Endodermal cell (in vitro differentiated cells): ENCODE data around the gene TUBA4A. TPM values are rescaled to one million over a fixed set of nuclear protein-coding genes. Genes with fewer than 3 reads are reported as not detected.

Experiments used
- DNase-seq: peaks from one replicate; pipeline ENCODE4 v3.0.0-alpha.2; 2017
- H3K27ac ChIP-seq: 2 replicates; pipeline ENCODE4 v1.5.1; 2013; ENCODE audit warnings: mild to moderate bottlenecking, low read depth, low read length, moderate library complexity
- H3K27me3 ChIP-seq: 2 replicates; pipeline ENCODE4 v1.6.1; 2013; ENCODE audit warnings: mild to moderate bottlenecking, low read length, moderate library complexity; ENCODE audit not compliant: insufficient read depth, control insufficient read depth, poor library complexity, severe bottlenecking
- H3K36me3 ChIP-seq: 2 replicates; pipeline ENCODE4 v1.7.0; 2013; ENCODE audit warnings: mild to moderate bottlenecking, low read length, moderate library complexity; ENCODE audit not compliant: control insufficient read depth, insufficient read depth
- H3K4me1 ChIP-seq: one replicate; pipeline ENCODE4 v1.7.0; 2013; ENCODE audit warnings: low read length; ENCODE audit not compliant: control insufficient read depth, insufficient read depth
- H3K4me3 ChIP-seq: 2 replicates; pipeline ENCODE4 v1.5.1; 2013; ENCODE audit warnings: mild to moderate bottlenecking, low read length, moderate library complexity
- H3K9ac ChIP-seq: 2 replicates; pipeline ENCODE4 v1.6.1; 2013; ENCODE audit warnings: mild to moderate bottlenecking, low read length, moderate library complexity; ENCODE audit not compliant: poor library complexity, severe bottlenecking; ENCODE audit errors: extremely low read depth
- H3K9me3 ChIP-seq: 2 replicates; pipeline ENCODE4 v1.6.1; 2013; ENCODE audit warnings: mild to moderate bottlenecking, low read length, moderate library complexity; ENCODE audit not compliant: control insufficient read depth
- H3K27ac Mint-ChIP-seq: 2 replicates; pipeline ENCODE4 v1.8.0; 2020; ENCODE audit warnings: mixed read lengths
- H3K27me3 Mint-ChIP-seq: 2 replicates; pipeline ENCODE4 v1.8.0; 2021; ENCODE audit warnings: mild to moderate bottlenecking, mixed read lengths; ENCODE audit not compliant: insufficient read depth
- H3K36me3 Mint-ChIP-seq: 2 replicates; pipeline ENCODE4 v1.8.0; 2020; ENCODE audit warnings: low read depth, mixed read lengths
- H3K4me1 Mint-ChIP-seq: 2 replicates; pipeline ENCODE4 v1.8.0; 2020; ENCODE audit warnings: mixed read lengths
- H3K4me3 Mint-ChIP-seq: 2 replicates; pipeline ENCODE4 v1.8.0; 2020; ENCODE audit warnings: mild to moderate bottlenecking, moderate library complexity, mixed read lengths
- H3K9me3 Mint-ChIP-seq: 2 replicates; pipeline ENCODE4 v1.8.0; 2020; ENCODE audit warnings: mild to moderate bottlenecking, mixed read lengths
- WGBS, 2 experiments: methylation state at CpG; one replicate each; pipeline versions ENCODE4 v1.1.5 to v1.1.7; 2013; ENCODE audit warnings: missing lambda C conversion rate in 2 of 2, mixed read lengths in 1 of 2; ENCODE audit not compliant: insufficient coverage in 1 of 2, insufficient read length in 1 of 2; 5-methylcytosine and 5-hydroxymethylcytosine counted together
- total RNA-seq, 2 donors: library from RNA; stranded (reverse); fragmentation: NEBNext Ultra II Directional in 1 of 2; extraction: Animal tissue kit (Norgen Biotek cat#: 25700) in 1 of 2; gene quantifications; 2 replicates in 1 of 2; 3 replicates in 1 of 2; pipeline ENCODE4 v1.2.1, GENCODE V29; 2021
- TF ChIP-seq, protein P1 (sequence below): fragments of 200-600 bp; sonication (generic); conservative IDR thresholded peaks from 2 replicates; pipeline ENCODE4 v1.5.0; 2021; ENCODE audit warnings: antibody characterized with exemption, mild to moderate bottlenecking

Gene TUBA4A
- total RNA-seq, 2 donors from 2014 or later = 4.0 to 9.5 TPM

DNA sequence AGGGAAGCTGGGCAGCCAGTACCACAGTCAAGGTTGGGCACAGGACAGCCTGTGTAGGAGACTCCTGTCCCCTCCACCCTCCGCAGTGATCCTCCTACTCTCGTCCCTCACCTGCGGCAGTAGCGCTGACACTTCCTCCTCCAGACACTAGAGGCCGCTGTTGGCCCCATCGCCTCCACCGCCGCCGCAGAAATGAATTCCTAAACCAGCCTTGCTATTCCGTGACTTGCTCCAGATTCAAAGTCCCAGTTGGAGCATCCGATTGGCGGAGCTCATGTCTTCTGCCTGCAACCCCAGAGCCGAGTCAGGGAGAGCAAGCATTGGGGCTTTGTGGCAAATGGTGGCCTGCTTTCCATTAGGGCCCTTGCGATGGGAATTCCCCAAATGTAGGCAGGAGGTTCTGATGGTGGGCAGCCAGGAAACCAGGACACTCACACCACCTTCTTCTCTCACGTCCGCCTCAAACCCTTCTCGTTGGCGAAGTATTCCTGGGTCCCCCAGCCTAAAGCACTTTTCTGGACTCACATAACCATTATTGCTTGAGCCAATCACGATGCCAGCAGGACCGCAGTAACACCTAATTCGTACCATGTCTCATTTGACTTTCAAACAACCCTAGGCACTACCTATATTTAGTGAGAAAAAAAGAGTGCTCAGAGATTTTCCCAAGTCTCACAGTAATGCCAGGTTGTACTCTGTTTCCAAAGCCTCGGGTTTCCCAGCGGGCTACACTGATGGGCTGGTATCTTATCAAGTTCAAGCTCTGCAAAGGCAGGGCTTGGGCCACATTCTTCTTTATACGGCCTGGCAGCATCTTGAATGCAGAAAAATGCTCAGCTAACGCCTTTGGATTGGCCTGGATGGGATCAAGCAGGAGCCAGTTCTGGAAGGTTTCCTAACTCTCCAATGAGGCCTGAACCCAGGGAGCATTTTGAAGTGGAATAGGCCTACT lies 24.3 kb upstream of the TUBA4A start:
- Histone ChIP-seq H3K36me3 (peaks cover 23% of the 10 kb centered on the region), H3K4me3 (peak overlapping the region; percentile 86), H3K27ac (peak overlapping the region; percentile 95), H3K27me3 (no peaks in the 10 kb centered on the region), H3K9ac (peak overlapping the region; percentile 94), H3K4me1 (peaks cover 31% of the 10 kb centered on the region), H3K9me3 (no peaks in the 10 kb centered on the region)
- H3K4me3 Mint-ChIP-seq = peak overlapping the region; percentile 74
- H3K36me3 Mint-ChIP-seq = peaks cover 15% of the 10 kb centered on the region
- peaks cover 43% of the 10 kb centered on the region for H3K4me1 Mint-ChIP-seq
- WGBS, 2 experiments = 34 to 40% methylated on average over 21 to 25 of the region's 25 CpGs
- H3K27me3 Mint-ChIP-seq = no peaks in the 10 kb centered on the region
- TF ChIP-seq, protein P1, sequence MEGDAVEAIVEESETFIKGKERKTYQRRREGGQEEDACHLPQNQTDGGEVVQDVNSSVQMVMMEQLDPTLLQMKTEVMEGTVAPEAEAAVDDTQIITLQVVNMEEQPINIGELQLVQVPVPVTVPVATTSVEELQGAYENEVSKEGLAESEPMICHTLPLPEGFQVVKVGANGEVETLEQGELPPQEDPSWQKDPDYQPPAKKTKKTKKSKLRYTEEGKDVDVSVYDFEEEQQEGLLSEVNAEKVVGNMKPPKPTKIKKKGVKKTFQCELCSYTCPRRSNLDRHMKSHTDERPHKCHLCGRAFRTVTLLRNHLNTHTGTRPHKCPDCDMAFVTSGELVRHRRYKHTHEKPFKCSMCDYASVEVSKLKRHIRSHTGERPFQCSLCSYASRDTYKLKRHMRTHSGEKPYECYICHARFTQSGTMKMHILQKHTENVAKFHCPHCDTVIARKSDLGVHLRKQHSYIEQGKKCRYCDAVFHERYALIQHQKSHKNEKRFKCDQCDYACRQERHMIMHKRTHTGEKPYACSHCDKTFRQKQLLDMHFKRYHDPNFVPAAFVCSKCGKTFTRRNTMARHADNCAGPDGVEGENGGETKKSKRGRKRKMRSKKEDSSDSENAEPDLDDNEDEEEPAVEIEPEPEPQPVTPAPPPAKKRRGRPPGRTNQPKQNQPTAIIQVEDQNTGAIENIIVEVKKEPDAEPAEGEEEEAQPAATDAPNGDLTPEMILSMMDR = peak; percentile 97
- H3K9me3 Mint-ChIP-seq = no peaks in the 10 kb centered on the region
- peak overlapping the region; percentile 96 for H3K27ac Mint-ChIP-seq
- DNase-seq = peak; percentile 98

DNA sequence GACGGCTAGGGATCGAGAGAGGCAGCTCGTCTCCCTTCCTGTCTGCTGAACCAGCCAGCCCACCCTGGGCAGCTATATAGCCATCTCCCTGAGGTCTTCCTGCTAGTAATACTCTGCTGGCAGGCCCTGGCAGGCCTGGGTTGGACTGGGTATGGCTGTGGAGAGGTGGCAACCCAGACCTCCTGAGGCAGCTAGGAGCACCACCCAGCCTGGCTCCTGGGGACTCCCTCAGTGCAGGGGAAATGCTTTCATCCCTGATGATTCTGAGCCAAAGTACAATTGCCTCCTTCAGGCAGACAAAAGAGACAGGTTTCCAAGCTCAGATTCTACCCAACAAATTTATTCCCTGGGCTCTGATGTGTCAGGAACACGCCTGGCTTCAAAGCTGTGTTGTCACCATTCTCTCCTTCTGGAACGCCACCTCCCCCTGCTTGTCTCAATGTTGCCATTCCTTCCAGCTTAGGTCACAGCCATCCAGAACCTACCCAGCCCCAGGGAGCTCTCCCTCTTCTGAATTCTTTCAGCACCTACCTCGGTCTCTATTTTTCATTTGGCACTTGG lies 20.7 kb upstream of the TUBA4A start:
- peaks cover 25% of the 10 kb centered on the region for H3K4me1 Mint-ChIP-seq
- no peaks in the 10 kb centered on the region for H3K36me3 Mint-ChIP-seq
- no peaks in the 10 kb centered on the region for H3K36me3 ChIP-seq
- H3K9ac ChIP-seq = peak overlapping the region; percentile 29
- WGBS, 2 experiments = 55 to 63% methylated on average over 4 to 6 of the region's 6 CpGs
- no peak overlapping the region for H3K4me3 Mint-ChIP-seq
- peaks cover 23% of the 10 kb centered on the region for H3K27me3 Mint-ChIP-seq
- no peaks in the 10 kb centered on the region for H3K9me3 ChIP-seq
- H3K27me3 ChIP-seq = peaks cover 7% of the 10 kb centered on the region
- peaks cover 17% of the 10 kb centered on the region for H3K4me1 ChIP-seq
- H3K4me3 ChIP-seq = no peak overlapping the region
- peak; percentile 89 for DNase-seq
- peak overlapping the region; percentile 94 for H3K27ac Mint-ChIP-seq
- no peaks in the 10 kb centered on the region for H3K9me3 Mint-ChIP-seq
- H3K27ac ChIP-seq = peak overlapping the region; percentile 66
- TF ChIP-seq, protein P1 = no peak

DNA sequence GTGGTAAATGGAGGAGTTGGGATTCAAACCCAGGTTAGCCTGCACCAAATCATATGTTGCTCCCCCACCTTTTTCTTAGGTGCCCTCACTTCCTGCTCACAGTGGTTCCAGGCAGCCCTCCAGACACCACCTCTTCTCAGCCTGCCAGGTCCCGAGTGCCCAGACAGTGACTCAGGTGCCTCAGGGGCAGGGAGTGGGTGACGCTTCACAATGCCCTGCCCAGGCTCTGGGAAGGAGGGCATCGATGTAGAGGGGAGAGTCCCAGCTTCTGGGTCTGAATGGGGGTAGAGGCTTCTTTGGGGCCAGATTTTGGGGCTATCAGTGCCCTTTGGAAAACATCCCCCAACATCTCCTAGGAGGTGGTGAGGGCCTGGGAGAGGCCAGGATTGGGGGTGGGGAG lies 20.2 kb upstream of the TUBA4A start:
- no peak for DNase-seq
- Histone ChIP-seq H3K9me3 (no peaks in the 10 kb centered on the region), H3K27me3 (peaks cover 7% of the 10 kb centered on the region), H3K36me3 (no peaks in the 10 kb centered on the region), H3K9ac (peak overlapping the region; percentile 29), H3K27ac (peak overlapping the region; percentile 66), H3K4me3 (no peak overlapping the region), H3K4me1 (peaks cover 17% of the 10 kb centered on the region)
- H3K9me3 Mint-ChIP-seq = no peaks in the 10 kb centered on the region
- 91% methylated on average over 3 of the region's 3 CpGs; no CpG with 5 or more reads in 1 of the 2 experiments for WGBS, 2 experiments
- TF ChIP-seq, protein P1 = no peak
- no peak overlapping the region for H3K4me3 Mint-ChIP-seq
- peaks cover 28% of the 10 kb centered on the region for H3K27me3 Mint-ChIP-seq
- peaks cover 25% of the 10 kb centered on the region for H3K4me1 Mint-ChIP-seq
- peak overlapping the region; percentile 94 for H3K27ac Mint-ChIP-seq
- H3K36me3 Mint-ChIP-seq = no peaks in the 10 kb centered on the region
